NAMALWA (cell line): ENCODE data around the gene YWHAE.
A peak's percentile ranks its signal among the peaks of the same experiment; 100 is the strongest.
"Not testable (repeated sequence)": the region's sequence is repeated elsewhere in the genome, so short reads cannot be mapped to it uniquely, and the experiment has no call there.

Source experiments
- DNase-seq: peaks from one replicate; pipeline ENCODE4 v3.0.0-alpha.2; 2015; ENCODE audit warnings: low spot score

The YWHAE gene

DNA sequence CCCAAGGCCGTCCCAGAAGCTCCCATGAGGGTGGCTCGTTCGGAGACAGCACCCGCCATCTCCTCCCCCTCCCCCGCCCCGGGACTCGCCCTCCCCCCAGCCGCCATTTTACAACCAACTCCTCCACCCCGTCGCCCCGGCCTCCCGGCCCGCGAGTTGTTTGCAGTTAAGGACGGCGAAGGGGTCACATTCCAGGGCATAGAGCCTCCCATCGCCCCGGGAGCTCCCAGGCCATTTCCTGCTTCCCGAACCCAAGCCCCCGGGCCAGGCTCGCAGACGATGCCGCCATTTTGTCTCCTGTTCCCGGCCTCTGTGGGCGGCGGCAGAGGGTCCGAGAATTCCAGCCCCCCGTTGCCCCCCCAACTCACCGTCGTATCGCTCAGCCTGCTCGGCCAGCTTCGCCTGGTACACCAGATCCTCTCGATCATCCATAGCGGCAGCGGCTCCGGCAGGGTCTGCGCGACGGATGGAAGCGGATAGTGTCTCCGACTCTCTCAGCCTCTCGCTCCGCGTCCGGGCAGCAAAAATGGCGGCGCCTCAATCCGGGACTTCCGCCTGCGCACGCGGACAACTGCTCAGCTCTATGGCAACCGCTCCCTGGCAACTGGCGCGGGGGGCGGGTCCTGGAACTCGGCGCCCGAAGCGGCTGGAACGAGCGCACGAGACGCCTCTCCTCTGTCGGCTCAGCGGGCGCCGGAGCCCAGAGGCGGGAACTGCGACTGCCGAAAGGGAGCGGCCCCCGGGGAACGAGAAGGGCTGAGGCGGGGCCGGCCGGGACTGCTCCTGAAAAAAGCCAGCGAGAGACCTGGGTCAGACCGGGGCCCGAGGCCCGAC lies at the start of gene YWHAE:
YWHAE (minus strand) TSS at position 544 of the 834 bp plus-strand sequence; CDS start at position 432, 112 bp downstream.
- DNase-seq: peak; percentile 88

DNA sequence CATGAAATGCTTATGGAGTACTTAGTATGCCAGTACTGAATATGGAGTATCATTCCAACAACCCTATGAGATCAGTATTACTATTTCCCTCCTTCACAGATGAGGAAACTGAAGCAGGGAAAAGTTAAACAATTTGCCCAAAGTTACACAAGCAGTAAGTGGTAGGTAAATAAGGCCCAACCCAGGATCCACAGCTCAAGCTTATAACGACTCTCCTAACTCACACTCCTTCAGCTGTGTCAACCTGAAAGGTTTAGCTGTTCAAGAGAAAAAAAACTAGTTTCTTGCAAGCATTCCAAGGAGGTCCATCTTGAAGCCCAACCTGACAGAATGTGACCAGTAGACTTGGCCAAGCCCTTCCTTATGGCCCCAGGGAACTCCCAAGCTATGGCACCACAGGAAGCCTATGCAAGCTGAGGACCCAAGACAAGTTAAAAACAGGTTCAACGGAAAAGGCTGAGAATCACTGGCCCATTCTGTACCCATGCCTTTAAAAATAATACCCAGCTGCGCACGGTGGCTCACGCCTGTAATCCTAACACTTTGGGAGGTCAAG lies 49.5 kb upstream of the YWHAE start:
- no peak for DNase-seq

DNA sequence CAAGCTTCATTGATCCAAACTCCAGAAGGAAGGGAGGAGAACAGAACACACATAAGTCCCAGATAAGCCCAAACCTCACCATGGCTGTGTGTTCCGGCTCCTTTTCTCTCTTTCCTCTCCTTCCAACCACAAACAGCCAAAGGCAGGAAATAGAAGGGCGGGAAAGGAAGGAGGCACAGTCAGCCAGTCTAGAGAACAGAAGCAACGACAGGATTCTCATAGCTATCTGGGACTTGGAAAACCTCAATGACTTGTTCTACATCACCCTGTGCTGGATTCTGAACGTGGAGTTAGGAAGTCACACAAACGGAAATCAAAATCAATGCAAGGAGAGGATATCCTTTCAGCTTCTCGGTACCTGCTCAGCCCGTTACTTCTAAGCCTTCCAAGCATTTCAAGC lies 47.0 kb upstream of the YWHAE start:
- no peak for DNase-seq

DNA sequence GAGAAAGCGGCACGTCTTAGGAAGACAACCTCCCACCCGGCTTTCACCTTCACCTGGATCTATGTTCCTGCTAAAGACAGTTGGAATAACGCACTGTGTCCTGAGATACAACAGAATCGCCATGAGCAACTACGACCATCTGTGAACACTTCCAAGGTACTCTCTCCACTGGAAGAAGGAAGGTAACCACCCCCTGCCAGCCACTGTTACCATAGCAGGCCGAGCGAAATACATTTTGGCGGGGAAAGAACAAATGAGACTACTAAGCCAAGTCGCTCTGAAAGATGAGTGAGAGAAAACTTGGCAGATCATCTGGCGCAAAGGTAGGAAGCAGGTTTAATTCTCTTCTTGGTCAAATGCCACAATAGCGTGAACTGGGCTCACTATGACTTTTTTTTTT lies 46.2 kb upstream of the YWHAE start:
- no peak for DNase-seq

DNA sequence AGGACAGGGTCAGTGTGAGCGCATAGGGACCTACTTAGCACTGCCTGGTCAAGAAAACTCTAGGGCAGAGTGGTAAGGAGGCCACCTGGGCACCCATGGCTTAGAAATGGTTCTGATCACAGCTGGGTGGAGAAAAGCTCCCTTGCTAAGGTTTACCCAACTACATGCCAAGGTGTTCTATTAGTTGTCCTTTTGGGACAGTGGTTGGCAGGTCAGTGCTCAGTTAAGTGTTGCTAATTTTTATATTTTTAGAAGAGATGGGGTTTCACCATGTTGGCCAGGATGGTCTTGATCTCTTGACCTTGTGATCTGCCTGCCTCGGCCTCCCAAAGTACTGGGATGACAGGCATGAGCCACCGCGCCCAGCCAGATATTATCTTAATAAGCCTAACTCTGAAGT lies 45.7 kb upstream of the YWHAE start:
- not testable (repeated sequence) for DNase-seq

DNA sequence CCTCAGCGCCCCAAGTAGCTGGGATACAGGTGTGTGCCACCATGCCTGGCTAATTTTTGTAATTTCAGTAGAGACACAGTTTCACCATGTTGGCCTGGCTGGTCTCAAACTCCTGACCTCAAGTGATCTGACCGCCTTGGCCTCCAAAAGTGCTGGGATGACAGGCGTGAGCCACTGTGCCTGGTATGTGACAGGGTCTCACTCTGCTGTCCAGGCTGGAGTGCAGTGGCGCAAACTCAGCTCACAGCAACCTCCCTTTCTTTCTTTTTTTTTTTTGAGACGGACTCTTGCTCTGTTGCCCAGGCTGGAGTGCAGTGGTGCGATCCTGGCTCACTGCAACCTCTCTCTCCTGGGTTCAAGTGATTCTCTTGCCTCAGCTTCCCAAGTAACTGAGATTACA lies 42.7 kb upstream of the YWHAE start:
- not testable (repeated sequence) for DNase-seq

DNA sequence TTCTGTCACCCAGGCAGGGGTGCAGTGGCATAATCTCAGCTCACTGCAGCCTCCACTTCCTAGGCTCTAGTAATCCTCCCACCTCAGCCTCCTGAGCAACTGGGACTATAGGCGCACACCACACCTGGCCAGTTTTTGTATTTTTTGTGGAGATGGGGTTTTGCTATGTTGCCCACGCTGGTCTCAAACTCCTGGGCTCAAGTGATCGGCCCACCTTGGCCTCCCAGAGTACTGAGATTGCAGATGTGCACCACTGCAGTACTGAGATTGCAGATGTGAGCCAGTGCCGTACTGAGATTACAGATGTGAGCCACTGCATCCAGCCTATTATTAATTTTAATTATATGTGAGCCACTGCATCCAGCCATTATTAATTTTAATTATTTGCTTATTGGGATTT lies 42.2 kb upstream of the YWHAE start:
- DNase-seq: no peak

DNA sequence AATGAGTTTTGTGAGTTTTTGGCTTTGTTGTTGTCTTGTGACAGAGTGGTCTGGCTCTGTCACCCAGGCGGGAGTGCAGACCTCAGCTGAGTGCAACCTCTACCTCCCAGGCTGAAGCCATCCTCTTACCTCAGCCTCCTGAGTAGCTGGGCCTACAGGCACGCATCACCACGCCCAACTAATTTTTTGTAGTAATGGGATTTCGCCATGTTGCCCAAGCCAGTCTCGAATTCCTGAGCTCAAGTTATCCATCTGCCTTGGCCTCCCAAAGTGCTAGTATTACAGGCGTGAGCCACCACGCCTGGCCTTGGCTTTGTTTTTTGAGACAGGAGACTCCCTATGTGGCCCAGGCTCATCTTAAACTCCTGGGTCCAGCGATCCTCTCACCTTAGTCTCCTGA lies 40.9 kb upstream of the YWHAE start:
- no peak for DNase-seq

DNA sequence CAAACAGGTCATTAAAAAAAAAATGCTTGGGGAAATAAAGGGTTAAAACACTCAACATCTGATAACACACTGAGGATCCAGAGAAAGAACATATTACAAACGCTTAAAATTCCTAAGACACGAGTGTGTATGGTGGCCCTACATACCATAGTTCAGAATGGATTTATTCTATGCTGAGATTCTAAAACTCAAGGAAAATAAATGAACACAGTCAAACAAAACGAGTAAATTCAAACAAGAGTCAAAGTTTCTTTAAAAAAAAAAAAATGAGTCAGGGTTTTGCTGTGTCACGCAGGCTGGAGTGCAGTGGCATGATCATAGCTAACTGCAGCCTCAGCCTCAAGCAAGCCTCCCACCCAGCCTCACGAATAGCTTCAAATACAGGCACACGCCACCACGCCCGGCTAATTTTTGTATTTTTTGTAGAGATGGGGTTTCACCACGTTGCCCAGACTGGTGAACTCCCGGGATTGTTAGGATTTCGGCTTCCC lies 38.6 kb upstream of the YWHAE start:
- DNase-seq: no peak

DNA sequence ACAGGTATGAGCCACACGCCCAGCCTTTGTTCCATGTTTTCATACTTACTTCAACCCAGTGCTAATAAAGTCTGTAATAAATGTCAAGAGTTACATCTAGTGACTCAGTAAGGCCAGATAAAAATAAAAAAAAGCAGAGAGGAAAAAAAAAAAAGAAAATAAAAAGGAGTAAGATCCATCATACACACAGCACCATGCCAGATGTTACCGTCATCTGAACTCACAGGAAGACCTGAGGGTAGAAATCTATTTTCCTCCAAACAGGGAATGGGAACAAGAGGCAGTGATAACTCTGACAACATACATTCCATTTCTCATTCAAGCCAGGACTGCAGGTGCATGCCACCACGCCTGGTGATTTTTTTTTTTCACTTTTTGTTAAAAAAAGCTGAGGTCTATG lies 35.3 kb upstream of the YWHAE start:
- DNase-seq: no peak

DNA sequence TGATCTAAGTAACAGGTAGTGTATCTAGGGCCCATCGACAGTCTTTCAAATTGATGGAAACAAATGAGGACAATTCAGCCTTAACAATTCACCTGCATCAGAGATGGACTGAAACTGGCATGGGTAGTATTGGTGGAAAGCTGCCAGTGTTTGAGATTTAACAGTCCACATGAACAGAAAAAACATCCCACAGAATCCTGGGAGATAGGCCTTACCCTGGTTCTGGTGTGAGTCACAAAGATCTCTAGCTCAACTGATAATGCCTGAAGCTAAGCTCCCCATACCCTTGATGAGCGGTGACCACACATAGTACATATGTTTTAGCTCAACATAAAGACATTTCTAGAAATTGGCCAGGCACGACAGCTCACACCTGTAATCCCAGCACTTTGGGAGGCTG lies 34.1 kb upstream of the YWHAE start:
- no peak for DNase-seq

DNA sequence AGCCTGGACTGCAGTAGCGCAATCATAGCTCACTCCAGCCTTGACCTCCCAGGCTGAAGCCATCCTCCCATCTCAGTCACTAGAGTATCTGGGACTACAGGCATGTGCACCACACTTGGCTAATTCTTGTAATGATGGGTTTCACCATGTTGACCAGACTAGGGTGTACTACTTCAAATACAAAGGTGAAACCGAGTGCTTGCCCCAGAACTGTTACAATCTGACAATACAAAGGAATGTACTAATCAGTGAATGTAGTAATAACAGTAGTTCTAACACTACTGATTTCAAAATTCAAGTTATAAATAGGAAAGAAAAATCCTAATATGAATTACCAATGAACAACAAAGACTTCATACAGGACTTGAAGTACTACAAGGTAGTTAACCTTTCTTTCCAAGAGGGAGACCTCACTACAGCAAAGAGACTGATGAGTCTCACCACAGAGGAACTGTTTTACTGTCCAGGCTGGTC lies 31.6 kb upstream of the YWHAE start:
- no peak for DNase-seq

DNA sequence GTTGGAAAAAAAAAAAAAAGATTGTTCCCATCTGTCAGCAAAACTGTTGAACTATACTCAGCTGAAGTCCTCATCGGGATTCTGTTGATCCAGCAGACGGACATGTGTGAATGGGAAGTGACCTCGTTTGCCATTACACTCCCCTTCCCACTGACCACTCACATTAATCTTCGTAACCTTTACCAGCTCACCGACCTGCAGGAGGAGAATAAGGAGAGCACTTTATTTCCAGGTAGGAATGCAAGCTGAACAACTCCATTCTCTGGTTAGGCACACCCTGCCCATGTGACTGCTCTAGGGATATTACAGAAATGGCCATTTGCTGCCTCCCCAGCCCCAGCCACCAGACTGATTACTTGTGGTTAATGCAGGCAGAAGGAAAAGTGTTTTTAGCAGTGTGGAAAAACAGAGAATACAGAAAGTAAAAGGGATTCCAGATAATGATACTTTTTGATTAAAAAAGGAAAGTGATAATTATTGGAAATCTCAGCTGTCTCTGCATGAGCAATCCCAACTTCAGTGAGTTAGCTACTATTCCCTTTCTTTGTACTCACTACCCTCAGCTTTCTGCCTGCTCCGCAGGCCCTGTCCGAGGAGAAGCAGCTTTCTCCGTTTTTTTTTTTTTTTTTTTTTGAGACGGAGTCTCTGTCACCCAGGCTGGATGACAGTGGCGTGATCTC lies 23.6 kb upstream of the YWHAE start:
- DNase-seq: no peak

DNA sequence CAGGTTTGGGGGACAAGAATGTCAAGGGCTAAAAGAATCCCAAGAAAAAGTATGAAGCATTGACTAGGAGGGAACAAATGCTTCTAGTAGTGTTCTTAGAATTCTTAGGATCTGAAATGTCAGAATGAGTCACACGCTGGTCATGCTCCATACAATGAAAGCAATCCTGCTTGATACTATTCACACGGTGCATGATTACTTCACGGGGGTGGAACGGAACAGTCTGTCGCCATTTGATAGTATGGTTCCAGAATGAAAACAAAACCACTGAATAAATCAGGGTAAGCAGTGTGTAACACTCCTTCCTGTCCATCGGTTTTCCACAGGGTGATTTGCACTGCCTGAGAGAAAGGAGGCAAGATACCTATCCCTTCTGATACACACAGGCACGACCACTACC lies 22.9 kb upstream of the YWHAE start:
- DNase-seq: no peak

DNA sequence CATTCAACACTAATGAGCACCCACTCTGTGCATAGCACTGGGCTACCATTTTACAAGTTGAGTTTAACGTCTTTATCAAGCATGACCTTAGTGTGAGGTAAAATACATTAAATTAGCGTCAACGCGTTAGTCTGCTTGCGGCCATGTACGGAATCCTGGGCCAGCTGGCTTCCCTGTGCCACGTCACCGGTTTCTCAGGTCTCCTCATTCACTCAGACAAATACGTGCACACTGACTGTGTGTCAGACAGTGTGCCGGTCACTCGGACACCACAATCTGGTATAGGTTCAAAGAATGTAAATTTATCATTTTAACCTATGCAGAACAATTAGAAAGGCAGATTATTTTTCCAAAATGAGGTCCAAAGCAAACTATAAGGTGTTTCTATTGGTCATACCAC lies 21.4 kb upstream of the YWHAE start:
- no peak for DNase-seq

DNA sequence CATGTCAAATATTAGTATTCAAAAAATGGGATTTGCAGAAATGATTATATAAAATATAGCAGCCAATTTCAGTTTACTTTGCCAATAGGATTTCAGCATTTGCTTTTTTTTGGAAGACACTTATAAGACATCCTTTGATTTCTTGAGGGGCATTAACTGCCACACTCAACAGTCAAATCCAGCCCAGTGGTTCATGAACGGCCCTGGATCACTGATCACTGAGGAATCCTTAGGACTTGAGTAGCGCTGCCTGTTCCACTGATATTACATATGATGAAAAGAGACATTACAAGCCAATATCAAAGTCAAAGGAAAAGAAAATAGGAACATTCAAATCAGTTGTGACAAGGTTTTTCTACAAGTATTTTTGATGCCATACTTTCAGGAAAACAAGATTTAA lies 21.0 kb upstream of the YWHAE start:
- no peak for DNase-seq

DNA sequence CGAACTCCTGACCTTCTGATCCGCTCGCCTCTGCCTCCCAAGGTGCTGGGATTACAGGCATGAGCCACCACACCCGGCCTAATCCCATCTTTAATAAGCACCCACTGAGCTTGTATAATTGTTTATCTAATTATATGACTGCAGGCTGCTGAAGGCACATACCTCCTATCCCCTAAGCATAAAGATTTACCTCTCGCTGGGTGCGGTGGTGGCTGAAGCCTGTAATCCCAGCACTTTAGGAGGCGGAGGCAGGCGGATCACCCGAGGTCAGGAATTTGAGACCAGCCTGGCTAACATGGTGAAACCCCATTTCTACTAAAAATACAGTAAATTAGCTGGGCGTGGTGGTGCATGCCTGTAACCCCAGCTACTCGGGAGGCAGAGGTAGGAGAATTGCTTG lies 20.1 kb upstream of the YWHAE start:
- DNase-seq: no peak

DNA sequence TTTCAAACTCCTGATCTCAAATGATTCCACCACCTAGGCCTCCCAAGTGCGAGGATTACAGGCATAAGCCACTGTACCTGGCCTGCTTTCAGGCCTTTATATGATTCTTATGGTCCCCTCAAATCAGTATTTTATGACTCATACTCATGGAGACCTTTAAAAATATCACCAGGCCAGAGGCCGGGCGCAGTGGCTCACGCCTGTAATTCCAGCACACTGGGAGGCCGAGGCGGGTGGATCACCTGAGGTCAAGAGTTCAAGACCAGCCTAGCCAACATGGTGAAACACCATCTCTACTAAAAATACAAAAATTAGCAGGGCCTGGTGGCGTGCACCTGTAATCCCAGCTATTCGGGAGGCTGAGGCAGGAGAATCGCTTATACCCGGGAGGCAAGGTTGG lies 18.5 kb upstream of the YWHAE start:
- not testable (repeated sequence) for DNase-seq

DNA sequence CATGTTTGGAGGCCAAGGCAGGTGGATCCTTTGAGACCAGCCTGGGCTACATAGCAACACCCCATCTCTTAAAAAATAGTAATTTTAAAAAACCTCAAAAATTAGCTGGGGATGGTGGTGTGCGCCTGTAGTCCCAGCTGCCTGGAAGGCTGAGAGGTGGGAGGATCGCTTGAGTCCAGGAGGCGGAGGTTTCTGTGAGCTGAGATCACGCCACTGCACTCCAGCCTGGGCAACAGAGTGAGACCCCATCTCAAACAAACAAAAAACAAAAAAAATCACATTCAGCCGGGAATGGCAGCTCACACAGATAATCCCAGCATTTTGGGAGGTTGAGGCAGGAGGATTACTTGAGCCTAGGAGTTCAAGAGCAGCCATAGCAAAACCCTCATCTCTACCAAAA lies 16.4 kb upstream of the YWHAE start:
- DNase-seq: no peak

DNA sequence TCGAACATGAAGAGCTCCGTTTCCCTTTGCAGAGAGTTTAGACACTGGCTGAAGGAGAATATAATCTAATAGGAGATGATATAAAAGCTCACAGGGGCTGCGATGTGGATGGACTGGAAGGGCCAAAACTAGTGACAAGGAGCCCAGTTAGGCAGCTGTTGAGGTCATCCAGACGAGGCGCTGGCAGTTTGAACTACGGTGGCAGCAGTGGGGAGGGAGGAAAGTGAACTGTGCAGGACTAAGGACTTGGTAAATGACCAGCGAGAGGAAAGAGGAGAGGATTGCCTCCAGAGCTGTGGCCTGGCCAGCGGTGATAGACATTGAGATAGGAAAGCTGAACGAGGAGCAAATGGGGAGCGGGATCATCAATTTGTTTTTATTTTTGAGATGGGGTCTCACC lies 14.6 kb upstream of the YWHAE start:
- DNase-seq: no peak

DNA sequence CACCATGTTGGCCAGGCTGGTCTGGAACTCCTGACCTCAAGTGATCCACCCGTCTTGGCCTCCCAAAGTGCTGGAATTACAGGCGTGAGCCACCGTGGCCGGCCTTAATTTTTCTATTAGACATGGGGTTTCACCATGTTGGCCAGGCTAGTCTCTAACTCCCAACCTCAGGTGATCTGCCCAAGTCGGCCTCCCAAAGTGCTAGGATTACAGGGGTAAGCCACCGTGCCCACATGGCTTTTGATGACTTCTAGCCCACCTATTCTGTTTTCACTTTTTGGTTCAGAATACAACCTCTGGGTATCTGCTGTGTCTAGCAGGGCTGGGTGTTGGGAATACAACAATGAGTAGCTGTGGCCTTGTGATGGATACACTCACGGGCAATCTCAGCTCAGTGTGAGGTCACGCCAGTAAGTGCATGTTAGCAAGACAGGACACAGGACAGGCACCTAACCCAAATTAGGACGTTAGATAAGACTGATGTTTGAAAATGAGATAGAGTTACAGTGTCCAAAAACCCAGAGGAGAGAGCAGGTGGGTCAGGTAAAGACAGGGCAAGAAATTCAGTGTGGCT lies 14.1 kb upstream of the YWHAE start:
- no peak for DNase-seq

DNA sequence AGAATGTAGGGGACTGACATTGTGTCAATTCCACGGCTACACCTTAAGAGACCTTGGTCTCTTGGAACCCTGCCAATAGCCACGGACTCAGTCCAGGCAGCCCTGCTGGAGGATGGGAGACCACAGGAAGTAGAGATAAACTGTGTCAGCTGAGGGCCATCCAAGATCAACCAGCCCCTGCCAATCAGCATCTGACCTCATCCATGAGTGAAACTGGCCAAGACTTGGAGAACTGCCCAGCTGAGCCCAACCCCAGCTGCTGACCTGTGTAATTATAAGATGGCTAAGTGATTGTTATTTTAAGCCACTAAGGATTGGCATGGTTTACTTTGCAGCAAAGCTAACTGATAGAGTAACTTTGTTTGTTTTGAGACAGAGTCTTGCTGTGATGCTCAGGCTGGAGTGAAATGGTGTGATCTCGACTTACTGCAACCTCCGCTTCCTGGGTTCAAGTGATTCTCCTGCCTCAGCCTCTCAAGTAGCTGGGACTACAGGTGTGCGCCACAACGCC lies 13.3 kb upstream of the YWHAE start:
- DNase-seq: no peak
